HEK293 (cell line): ENCODE measurements around the gene FLT4.

Experiments
- CTCF ChIA-PET: fragments of 350-600 bp; formaldehyde crosslinking; extraction: SDS; loops from one replicate; lab custom pipeline; 2021; ENCODE audit warnings: antibody characterized with exemption; lab: Yijun Ruan, JAX
- POLR2A ChIA-PET: fragments of 300-600 bp; formaldehyde crosslinking; extraction: SDS; loops from one replicate; lab custom pipeline; 2020; ENCODE audit warnings: antibody characterized with exemption, inconsistent platforms; lab: Yijun Ruan, JAX
- H3K27ac ChIP-seq: fragments of 200-500 bp; sonication (Bioruptor generic); 2 replicates; pipeline ENCODE4 v1.5.1; 2014; ENCODE audit warnings: low read depth, low read length, control low read depth, inconsistent platforms; ENCODE audit errors: extremely low read depth
- H3K36me3 ChIP-seq, 2 experiments: fragments of 200-500 bp in 1 of 2; sonication (Bioruptor generic) in 1 of 2; 1 replicate in 1 of 2; 2 replicates in 1 of 2; pipeline ENCODE4 v1.5.1; 2014 to 2017; ENCODE audit warnings: inconsistent platforms in 2 of 2, low read length in 2 of 2; ENCODE audit not compliant: control insufficient read depth in 2 of 2, insufficient read depth in 1 of 2
- H3K4me1 ChIP-seq: fragments of 200-500 bp; sonication (Bioruptor generic); 2 replicates; pipeline ENCODE4 v1.5.1; 2014; ENCODE audit warnings: mild to moderate bottlenecking, low read length, inconsistent platforms; ENCODE audit not compliant: control insufficient read depth, insufficient read depth
- H3K4me3 ChIP-seq: 2 replicates; pipeline ENCODE4 v1.5.1; 2011; ENCODE audit warnings: low read depth, mild to moderate bottlenecking, control low read depth, low read length, moderate library complexity
- H3K9me3 ChIP-seq: fragments of 200-500 bp; sonication (Bioruptor generic); 2 replicates; pipeline ENCODE4 v1.5.1; 2014; ENCODE audit warnings: low read depth, low read length, inconsistent platforms; ENCODE audit not compliant: control insufficient read depth, insufficient read depth
- EGR2 ChIP-seq: fragments of 450-650 bp; formaldehyde crosslinking; IDR thresholded peaks from 2 replicates; pipeline ENCODE4 v1.5.1; 2016; ENCODE audit warnings: low read depth, missing biosample characterization, missing genetic modification characterization
- ELK4 ChIP-seq: IDR thresholded peaks from 2 replicates; pipeline ENCODE4 v1.6.1; 2011; ENCODE audit warnings: mild to moderate bottlenecking, low read depth, low read length, borderline replicate concordance
- GLI4 ChIP-seq: fragments of 450-650 bp; formaldehyde crosslinking; IDR thresholded peaks from 2 replicates; pipeline ENCODE4 v1.5.1; 2016; ENCODE audit warnings: missing biosample characterization, missing genetic modification characterization
- KLF1 ChIP-seq: fragments of 450-650 bp; formaldehyde crosslinking; IDR thresholded peaks from 2 replicates; pipeline ENCODE4 v1.5.1; 2016; ENCODE audit warnings: missing biosample characterization, missing genetic modification characterization
- KLF8 ChIP-seq: fragments of 450-650 bp; formaldehyde crosslinking; IDR thresholded peaks from 2 replicates; pipeline ENCODE4 v1.5.1; 2016; ENCODE audit warnings: missing biosample characterization, missing genetic modification characterization
- KLF9 ChIP-seq: fragments of 450-650 bp; formaldehyde crosslinking; IDR thresholded peaks from 2 replicates; pipeline ENCODE4 v1.5.1; 2016; ENCODE audit warnings: missing biosample characterization, missing genetic modification characterization, low read depth
- ZBTB8A ChIP-seq: fragments of 450-650 bp; formaldehyde crosslinking; IDR thresholded peaks from 2 replicates; pipeline ENCODE4 v1.5.1; 2016; ENCODE audit warnings: missing biosample characterization, missing genetic modification characterization
- ZEB2 ChIP-seq: fragments of 450-650 bp; formaldehyde crosslinking; IDR thresholded peaks from 2 replicates; pipeline ENCODE4 v1.5.1; 2016; ENCODE audit warnings: missing biosample characterization, missing genetic modification characterization
- ZFHX2 ChIP-seq: fragments of 450-650 bp; formaldehyde crosslinking; conservative IDR thresholded peaks from 2 replicates; pipeline ENCODE4 v1.5.1; 2016; ENCODE audit warnings: missing biosample characterization, missing genetic modification characterization
- ZNF157 ChIP-seq: fragments of 450-650 bp; formaldehyde crosslinking; IDR thresholded peaks from 2 replicates; pipeline ENCODE4 v1.5.1; 2016; ENCODE audit warnings: missing biosample characterization, missing genetic modification characterization
- ZNF202 ChIP-seq: fragments of 450-650 bp; formaldehyde crosslinking; IDR thresholded peaks from 2 replicates; pipeline ENCODE4 v1.5.1; 2016; ENCODE audit warnings: missing biosample characterization, missing genetic modification characterization, borderline replicate concordance
- ZNF398 ChIP-seq: fragments of 450-650 bp; formaldehyde crosslinking; IDR thresholded peaks from 2 replicates; pipeline ENCODE4 v1.5.1; 2017; ENCODE audit warnings: missing biosample characterization, missing genetic modification characterization
- ZNF488 ChIP-seq: fragments of 450-650 bp; formaldehyde crosslinking; IDR thresholded peaks from 2 replicates; pipeline ENCODE4 v1.5.1; 2016; ENCODE audit warnings: missing biosample characterization, missing genetic modification characterization
- ZNF529 ChIP-seq: fragments of 450-650 bp; formaldehyde crosslinking; IDR thresholded peaks from 2 replicates; pipeline ENCODE4 v1.5.1; 2017; ENCODE audit warnings: missing genetic modification characterization, missing biosample characterization; ENCODE audit not compliant: insufficient replicate concordance
- ZNF548 ChIP-seq: fragments of 450-650 bp; formaldehyde crosslinking; IDR thresholded peaks from 2 replicates; pipeline ENCODE4 v1.5.1; 2016; ENCODE audit warnings: missing biosample characterization, missing genetic modification characterization
- ZNF561 ChIP-seq: fragments of 450-650 bp; IDR thresholded peaks from 2 replicates; pipeline ENCODE4 v1.5.1; 2018; ENCODE audit warnings: missing biosample characterization, missing genetic modification characterization, borderline replicate concordance
- ZNF670 ChIP-seq: fragments of 450-650 bp; formaldehyde crosslinking; IDR thresholded peaks from 2 replicates; pipeline ENCODE4 v1.5.1; 2016; ENCODE audit warnings: missing biosample characterization, missing genetic modification characterization, low read depth
- TF ChIP-seq, protein P1 (sequence below): fragments of 450-650 bp; formaldehyde crosslinking; IDR thresholded peaks from 2 replicates; pipeline ENCODE4 v1.5.0; 2017; ENCODE audit warnings: missing biosample characterization, missing genetic modification characterization, borderline replicate concordance
- TF ChIP-seq, protein P2 (sequence below): fragments of 450-650 bp; formaldehyde crosslinking; IDR thresholded peaks from 2 replicates; pipeline ENCODE4 v1.5.1; 2016; ENCODE audit warnings: missing biosample characterization, missing genetic modification characterization
- TF ChIP-seq, protein P3 (sequence below): fragments of 450-650 bp; formaldehyde crosslinking; optimal IDR thresholded peaks from 2 replicates; pipeline ENCODE3; 2016; ENCODE audit warnings: missing biosample characterization, mild to moderate bottlenecking, missing genetic modification characterization

Gene FLT4

GRCh38 chr5:180594311-180595045 is 54.9 kb downstream of the FLT4 start:
- Histone ChIP-seq H3K27ac (no peak overlapping the region), H3K4me3 (no peak overlapping the region), H3K36me3 (no peaks in the 10 kb centered on the region), H3K9me3 (no peaks in the 10 kb centered on the region), H3K4me1 (no peaks in the 10 kb centered on the region)
- TF ChIP-seq ZBTB8A (tag by site-specific recombination), result no peak
- TF ChIP-seq, protein P1, sequence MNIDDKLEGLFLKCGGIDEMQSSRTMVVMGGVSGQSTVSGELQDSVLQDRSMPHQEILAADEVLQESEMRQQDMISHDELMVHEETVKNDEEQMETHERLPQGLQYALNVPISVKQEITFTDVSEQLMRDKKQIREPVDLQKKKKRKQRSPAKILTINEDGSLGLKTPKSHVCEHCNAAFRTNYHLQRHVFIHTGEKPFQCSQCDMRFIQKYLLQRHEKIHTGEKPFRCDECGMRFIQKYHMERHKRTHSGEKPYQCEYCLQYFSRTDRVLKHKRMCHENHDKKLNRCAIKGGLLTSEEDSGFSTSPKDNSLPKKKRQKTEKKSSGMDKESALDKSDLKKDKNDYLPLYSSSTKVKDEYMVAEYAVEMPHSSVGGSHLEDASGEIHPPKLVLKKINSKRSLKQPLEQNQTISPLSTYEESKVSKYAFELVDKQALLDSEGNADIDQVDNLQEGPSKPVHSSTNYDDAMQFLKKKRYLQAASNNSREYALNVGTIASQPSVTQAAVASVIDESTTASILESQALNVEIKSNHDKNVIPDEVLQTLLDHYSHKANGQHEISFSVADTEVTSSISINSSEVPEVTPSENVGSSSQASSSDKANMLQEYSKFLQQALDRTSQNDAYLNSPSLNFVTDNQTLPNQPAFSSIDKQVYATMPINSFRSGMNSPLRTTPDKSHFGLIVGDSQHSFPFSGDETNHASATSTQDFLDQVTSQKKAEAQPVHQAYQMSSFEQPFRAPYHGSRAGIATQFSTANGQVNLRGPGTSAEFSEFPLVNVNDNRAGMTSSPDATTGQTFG, result 0 out of 2 replicates have a peak, but pooled peaks have one; percentile 35
- TF ChIP-seq, protein P2, sequence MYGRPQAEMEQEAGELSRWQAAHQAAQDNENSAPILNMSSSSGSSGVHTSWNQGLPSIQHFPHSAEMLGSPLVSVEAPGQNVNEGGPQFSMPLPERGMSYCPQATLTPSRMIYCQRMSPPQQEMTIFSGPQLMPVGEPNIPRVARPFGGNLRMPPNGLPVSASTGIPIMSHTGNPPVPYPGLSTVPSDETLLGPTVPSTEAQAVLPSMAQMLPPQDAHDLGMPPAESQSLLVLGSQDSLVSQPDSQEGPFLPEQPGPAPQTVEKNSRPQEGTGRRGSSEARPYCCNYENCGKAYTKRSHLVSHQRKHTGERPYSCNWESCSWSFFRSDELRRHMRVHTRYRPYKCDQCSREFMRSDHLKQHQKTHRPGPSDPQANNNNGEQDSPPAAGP (tag by site-specific recombination), result peak; percentile 16; the same call in 1 of the 2 replicates
- no peak for TF ChIP-seq ELK4
- TF ChIP-seq GLI4, result no peak
- TF ChIP-seq, protein P3, sequence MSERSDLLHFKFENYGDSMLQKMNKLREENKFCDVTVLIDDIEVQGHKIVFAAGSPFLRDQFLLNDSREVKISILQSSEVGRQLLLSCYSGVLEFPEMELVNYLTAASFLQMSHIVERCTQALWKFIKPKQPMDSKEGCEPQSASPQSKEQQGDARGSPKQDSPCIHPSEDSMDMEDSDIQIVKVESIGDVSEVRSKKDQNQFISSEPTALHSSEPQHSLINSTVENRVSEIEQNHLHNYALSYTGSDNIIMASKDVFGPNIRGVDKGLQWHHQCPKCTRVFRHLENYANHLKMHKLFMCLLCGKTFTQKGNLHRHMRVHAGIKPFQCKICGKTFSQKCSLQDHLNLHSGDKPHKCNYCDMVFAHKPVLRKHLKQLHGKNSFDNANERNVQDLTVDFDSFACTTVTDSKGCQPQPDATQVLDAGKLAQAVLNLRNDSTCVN (tag by site-specific recombination), result no peak
- TF ChIP-seq KLF9 (tag by site-specific recombination), result peak; percentile 91
- no peak for TF ChIP-seq ZNF561
- TF ChIP-seq ZFHX2 (tag by site-specific recombination), result peak; percentile 100
- TF ChIP-seq ZNF488 (tag by site-specific recombination), result 0 out of 2 replicates have a peak, but pooled peaks have one; percentile 17
- 0 out of 2 replicates have a peak, but pooled peaks have one; percentile 21 for TF ChIP-seq ZNF548
- TF ChIP-seq ZNF202 (tag by site-specific recombination), result 0 out of 2 replicates have a peak, but pooled peaks have one; percentile 30
- TF ChIP-seq ZNF670 (tag by site-specific recombination), result no peak
- 0 out of 2 replicates have a peak, but pooled peaks have one; percentile 15 for TF ChIP-seq ZNF157 (tag by site-specific recombination)
- TF ChIP-seq ZNF398 (tag by site-specific recombination), result 0 out of 2 replicates have a peak, but pooled peaks have one; percentile 25
- TF ChIP-seq KLF1 (tag by site-specific recombination), result peak; percentile 99
- peak; percentile 79 for TF ChIP-seq KLF8 (tag by site-specific recombination)
- TF ChIP-seq ZEB2 (tag by site-specific recombination), result no peak
- TF ChIP-seq ZNF529, result no peak
- TF ChIP-seq EGR2 (tag by site-specific recombination), result peak; percentile 100
- CTCF ChIA-PET, result no interaction called here
- POLR2A ChIA-PET, result no interaction called here
